Thyroid gland (tissue), 4 donors: ENCODE measurements around the gene WWTR1. TPM values are rescaled to one million over a fixed set of nuclear protein-coding genes. Genes with fewer than 3 reads are reported as not detected.

Experiments used
- DNase-seq, 2 donors: peaks; one replicate each; pipeline ENCODE4 v3.0.0-alpha.2; 2019
- H3K27ac ChIP-seq, 3 donors: fragments of 200-600 bp; sonication (generic); 1 replicate in 2 of 3; 2 replicates in 1 of 3; pipeline ENCODE4 v1.5.1; 2016 to 2019; ENCODE audit warnings: mild to moderate bottlenecking in 1 of 3, moderate library complexity in 1 of 3
- H3K27me3 ChIP-seq: fragments of 200-600 bp; sonication (generic); one replicate; pipeline ENCODE4 v1.5.1; 2019
- H3K36me3 ChIP-seq, 2 donors: fragments of 200-600 bp; sonication (generic); one replicate each; pipeline ENCODE4 v1.5.1; 2016 to 2019
- H3K4me1 ChIP-seq, 2 donors: fragments of 200-600 bp; sonication (generic); one replicate each; pipeline ENCODE4 v1.5.1; 2017 to 2019
- H3K4me3 ChIP-seq, 3 donors: fragments of 200-600 bp; sonication (generic); replicated peaks in 1 of 3; 1 replicate in 2 of 3; 2 replicates in 1 of 3; pipeline ENCODE4 v1.5.1; 2016; ENCODE audit warnings: mild to moderate bottlenecking in 1 of 3
- H3K9me3 ChIP-seq: fragments of 200-600 bp; sonication (generic); one replicate; pipeline ENCODE4 v1.5.1; 2017
- CTCF ChIP-seq, 6 experiments: fragments of 200-600 bp in 3 of 6; fragments of 450-650 bp in 3 of 6; sonication (generic) in 3 of 6; IDR thresholded peaks; one replicate each; pipeline ENCODE4 v1.5.1; 2016 to 2019; ENCODE audit warnings: antibody characterized with exemption in 6 of 6, mild to moderate bottlenecking in 2 of 6, inconsistent platforms in 1 of 6, moderate library complexity in 1 of 6
- POLR2A ChIP-seq, 2 donors: fragments of 450-650 bp; IDR thresholded peaks; one replicate each; pipeline ENCODE4 v1.6.1; 2017; ENCODE audit warnings: antibody characterized with exemption in 2 of 2, mild to moderate bottlenecking in 2 of 2, moderate library complexity in 1 of 2
- WGBS, 2 donors: methylation state at CpG; one replicate each; pipeline ENCODE4 v1.1.5; 2017; 5-methylcytosine and 5-hydroxymethylcytosine counted together
- intact Hi-C: fragments of 100-400 bp; cut with DNase I; formaldehyde crosslinking; loops from one replicate; pipeline ENCODE4 v1.15.1; 2023
- total RNA-seq, 4 donors: library from RNA; depleted of rRNA; stranded (reverse); fragments of >200 nt; gene quantifications; one replicate each; pipeline ENCODE4 v1.2.3, GENCODE V29; 2016

WWTR1 gene
- total RNA-seq, 4 donors from 2014 or later, result 56.7 to 87.6 (median 78.5) TPM

GRCh38 chr3:149497966-149498670 is 159.7 kb downstream of the WWTR1 start:
- TF ChIP-seq CTCF (IDR thresholded peaks at IDR 0.05) (no peak), POLR2A (IDR thresholded peaks at IDR 0.05) (no peak)
- intact Hi-C loops, result no loop called here
- WGBS, 2 donors, result 61 to 64% methylated on average over 4 of the region's 4 CpGs
- Histone ChIP-seq H3K27ac (no peak overlapping the region), H3K4me3 (no peak overlapping the region), H3K27me3 (no peaks in the 10 kb centered on the region), H3K9me3 (no peaks in the 10 kb centered on the region), H3K36me3 (no peaks in the 10 kb centered on the region), H3K4me1 (peaks cover 13 to 20% of the 10 kb centered on the region in 2 donors)
- DNase-seq, result no peak

- intact Hi-C loops, result no loop called here
- no peak for DNase-seq
- peaks cover under 1 to 12% of the 10 kb centered on the region in 2 donors for H3K4me1 ChIP-seq
- H3K27me3 ChIP-seq, result no peaks in the 10 kb centered on the region
- no peaks in the 10 kb centered on the region for H3K9me3 ChIP-seq
- H3K36me3 ChIP-seq, result no peaks in the 10 kb centered on the region
- 88 to 94% methylated on average over 4 of the region's 4 CpGs for WGBS, 2 donors
- TF ChIP-seq POLR2A (IDR thresholded peaks at IDR 0.05) (no peak), CTCF (IDR thresholded peaks at IDR 0.05) (no peak)
- no peak overlapping the region for H3K4me3 ChIP-seq
- H3K27ac ChIP-seq, result no peak overlapping the region
These were observed 160.9 kb downstream of the WWTR1 start for GRCh38 chr3:149496891-149497290.

GRCh38 chr3:149495581-149496125 is 162.2 kb downstream of the WWTR1 start:
- Histone ChIP-seq H3K27ac (no peak overlapping the region), H3K9me3 (no peaks in the 10 kb centered on the region), H3K4me1 (peaks cover 0 to 2% of the 10 kb centered on the region in 2 donors), H3K27me3 (no peaks in the 10 kb centered on the region), H3K36me3 (no peaks in the 10 kb centered on the region), H3K4me3 (no peak overlapping the region)
- no peak for TF ChIP-seq POLR2A (IDR thresholded peaks at IDR 0.05)
- no peak for TF ChIP-seq CTCF (IDR thresholded peaks at IDR 0.05)
- intact Hi-C loops, result no loop called here
- no peak for DNase-seq
- 84 to 95% methylated on average over 6 of the region's 6 CpGs for WGBS, 2 donors

- no peaks in the 10 kb centered on the region for H3K27me3 ChIP-seq
- H3K27ac ChIP-seq, result no peak overlapping the region
- no peaks in the 10 kb centered on the region for H3K4me1 ChIP-seq
- H3K4me3 ChIP-seq, result no peak overlapping the region
- no peak for DNase-seq
- 91 to 94% methylated on average over 6 of the region's 6 CpGs for WGBS, 2 donors
- H3K9me3 ChIP-seq, result no peaks in the 10 kb centered on the region
- TF ChIP-seq CTCF (IDR thresholded peaks at IDR 0.05) (no peak), POLR2A (IDR thresholded peaks at IDR 0.05) (no peak)
- intact Hi-C loops, result loop anchor here (5.0 kb wide), 1 partner anchor 277 kb away; no protein-coding TSS in a partner anchor
- H3K36me3 ChIP-seq, result no peaks in the 10 kb centered on the region
These were observed 162.9 kb downstream of the WWTR1 start for GRCh38 chr3:149494759-149495580.
